SK-N-MC (cell line): Measurements from ENCODE around the gene UBE4B.

Experiments
- EZH2 ChIP-seq: fragments of 200-600 bp; sonication (generic); IDR thresholded peaks from one replicate; pipeline ENCODE4 v1.6.1; 2017; ENCODE audit warnings: antibody characterized with exemption
- POLR2AphosphoS5 ChIP-seq: IDR thresholded peaks from 2 replicates; pipeline ENCODE4 v1.6.1; 2012; ENCODE audit warnings: mild to moderate bottlenecking, low read depth, low read length, borderline replicate concordance

GRCh38 chr1:10070206-10070605 lies 37.4 kb downstream of the UBE4B start:
- TF ChIP-seq EZH2 (no peak), POLR2AphosphoS5 (no peak)
